Type B pancreatic cell (in vitro differentiated cells): ENCODE data around the gene DDX39A. TPM values are rescaled to one million over a fixed set of nuclear protein-coding genes. Genes with fewer than 3 reads are reported as not detected.

Experiments used
- DNase-seq: peaks from one replicate; pipeline ENCODE4 v3.0.0; 2021; ENCODE audit warnings: mixed read lengths; ENCODE audit not compliant: unreplicated experiment; ENCODE audit errors: extremely low spot score
- H3K27ac Mint-ChIP-seq: 2 replicates; pipeline ENCODE4 v1.8.0; 2021; ENCODE audit warnings: mild to moderate bottlenecking, mixed read lengths
- H3K27me3 Mint-ChIP-seq: 2 replicates; pipeline ENCODE4 v1.8.0; 2021; ENCODE audit warnings: mixed read lengths
- H3K36me3 Mint-ChIP-seq: 2 replicates; pipeline ENCODE4 v1.8.0; 2021; ENCODE audit warnings: mixed read lengths
- H3K4me1 Mint-ChIP-seq: one replicate; pipeline ENCODE4 v1.8.0; 2021; ENCODE audit warnings: mixed read lengths; ENCODE audit not compliant: unreplicated experiment
- H3K4me3 Mint-ChIP-seq: 2 replicates; pipeline ENCODE4 v1.8.0; 2021; ENCODE audit warnings: mild to moderate bottlenecking, mixed read lengths
- H3K9me3 Mint-ChIP-seq: 2 replicates; pipeline ENCODE4 v1.8.0; 2021; ENCODE audit warnings: mixed read lengths
- CTCF ChIP-seq: fragments of 200-600 bp; sonication (generic); conservative IDR thresholded peaks from 2 replicates; pipeline ENCODE4 v1.5.0; 2021; ENCODE audit warnings: antibody characterized with exemption, mild to moderate bottlenecking
- total RNA-seq: library from RNA; stranded (reverse); gene quantifications from 2 replicates; pipeline ENCODE4 v1.2.1, GENCODE V29; 2021; ENCODE audit warnings: low replicate concordance

The DDX39A gene
- total RNA-seq, 1 donor from 2014 or later: 84.3 TPM

GRCh38 chr19:14371301-14371821 is 47.8 kb downstream of the DDX39A start:
- Mint-ChIP-seq H3K27ac (no peak overlapping the region), H3K9me3 (no peaks in the 10 kb centered on the region), H3K4me3 (no peak overlapping the region), H3K36me3 (no peaks in the 10 kb centered on the region), H3K27me3 (peaks cover 2% of the 10 kb centered on the region), H3K4me1 (peaks cover 30% of the 10 kb centered on the region)
- TF ChIP-seq CTCF: no peak
- DNase-seq: no peak

- H3K36me3 Mint-ChIP-seq: no peaks in the 10 kb centered on the region
- no peak overlapping the region for H3K4me3 Mint-ChIP-seq
- no peak overlapping the region for H3K27ac Mint-ChIP-seq
- no peak for DNase-seq
- no peaks in the 10 kb centered on the region for H3K9me3 Mint-ChIP-seq
- peaks cover 2% of the 10 kb centered on the region for H3K27me3 Mint-ChIP-seq
- TF ChIP-seq CTCF: no peak
- H3K4me1 Mint-ChIP-seq: peaks cover 31% of the 10 kb centered on the region
Measured at GRCh38 chr19:14370940-14371280, 48.2 kb downstream of the DDX39A start.

GRCh38 chr19:14370169-14370939 is 48.8 kb downstream of the DDX39A start:
- no peaks in the 10 kb centered on the region for H3K36me3 Mint-ChIP-seq
- no peaks in the 10 kb centered on the region for H3K9me3 Mint-ChIP-seq
- peaks cover 31% of the 10 kb centered on the region for H3K4me1 Mint-ChIP-seq
- peaks cover 2% of the 10 kb centered on the region for H3K27me3 Mint-ChIP-seq
- DNase-seq: no peak
- no peak for TF ChIP-seq CTCF
- no peak overlapping the region for H3K27ac Mint-ChIP-seq
- H3K4me3 Mint-ChIP-seq: no peak overlapping the region

- no peaks in the 10 kb centered on the region for H3K36me3 Mint-ChIP-seq
- no peak overlapping the region for H3K27ac Mint-ChIP-seq
- no peak overlapping the region for H3K4me3 Mint-ChIP-seq
- H3K9me3 Mint-ChIP-seq: no peaks in the 10 kb centered on the region
- peaks cover 35% of the 10 kb centered on the region for H3K4me1 Mint-ChIP-seq
- H3K27me3 Mint-ChIP-seq: peaks cover 2% of the 10 kb centered on the region
- DNase-seq: no peak
- no peak for TF ChIP-seq CTCF
Measured at GRCh38 chr19:14369399-14370168, 49.6 kb downstream of the DDX39A start.

GRCh38 chr19:14368011-14368513 is 51.1 kb downstream of the DDX39A start:
- Mint-ChIP-seq H3K4me3 (no peak overlapping the region), H3K27ac (no peak overlapping the region), H3K4me1 (peaks cover 37% of the 10 kb centered on the region), H3K36me3 (no peaks in the 10 kb centered on the region), H3K9me3 (no peaks in the 10 kb centered on the region), H3K27me3 (peaks cover 2% of the 10 kb centered on the region)
- no peak for TF ChIP-seq CTCF
- no peak for DNase-seq
